Ascending aorta (tissue), 2 donors: Measurements from ENCODE around the gene AAMP. TPM values are rescaled to one million over a fixed set of nuclear protein-coding genes. Genes with fewer than 3 reads are reported as not detected.
A peak's percentile ranks its signal among the peaks of the same experiment; 100 is the strongest.
"Not testable (repeated sequence)": the region's sequence is repeated elsewhere in the genome, so short reads cannot be mapped to it uniquely, and the experiment has no call there.

Experiments
- DNase-seq, 2 donors: peaks; one replicate each; pipeline ENCODE4 v3.0.0-alpha.2; 2019; ENCODE audit warnings: low spot score in 2 of 2
- H3K27ac ChIP-seq, 2 donors: fragments of 200-600 bp; sonication (generic); one replicate each; pipeline ENCODE4 v1.5.1; 2016 to 2017; ENCODE audit warnings: mild to moderate bottlenecking in 1 of 2
- H3K27me3 ChIP-seq: fragments of 200-600 bp; sonication (generic); one replicate; pipeline ENCODE4 v1.5.1; 2017
- H3K36me3 ChIP-seq, 2 donors: fragments of 200-600 bp; sonication (generic); one replicate each; pipeline ENCODE4 v1.5.1; 2016
- H3K4me1 ChIP-seq, 2 donors: fragments of 200-600 bp; sonication (generic); one replicate each; pipeline ENCODE4 v1.5.1; 2016 to 2017; ENCODE audit warnings: mild to moderate bottlenecking in 1 of 2
- H3K4me3 ChIP-seq, 2 donors: fragments of 200-600 bp; sonication (generic); one replicate each; pipeline ENCODE4 v1.5.1; 2016 to 2017; ENCODE audit warnings: mild to moderate bottlenecking in 1 of 2
- H3K9me3 ChIP-seq, 2 donors: fragments of 200-600 bp; sonication (generic); one replicate each; pipeline ENCODE4 v1.5.1; 2016
- CTCF ChIP-seq, 3 experiments: fragments of 200-600 bp in 2 of 3; fragments of 450-650 bp in 1 of 3; sonication (generic) in 2 of 3; IDR thresholded peaks; one replicate each; pipeline ENCODE4 v1.5.1; 2016 to 2019; ENCODE audit warnings: antibody characterized with exemption in 3 of 3, mild to moderate bottlenecking in 1 of 3, moderate library complexity in 1 of 3
- intact Hi-C: fragments of 100-400 bp; cut with DNase I; formaldehyde crosslinking; loops from one replicate; pipeline ENCODE4 v1.15.1; 2023
- total RNA-seq: library from RNA; depleted of rRNA; stranded (reverse); fragments of >200 nt; gene quantifications from one replicate; pipeline ENCODE4 v1.1.0, GENCODE V29; 2016

The AAMP gene
- total RNA-seq, 1 donor from 2014 or later, result 73.7 TPM

- H3K9me3 ChIP-seq, result no peaks in the 10 kb centered on the region
- peaks cover 59 to 61% of the 10 kb centered on the region in 2 donors for H3K36me3 ChIP-seq
- intact Hi-C loops, result loop anchor here (5.0 kb wide), 3 partner anchors 57 to 293 kb away; partner anchors contain the start of genes ARPC2, CNOT9 and USP37
- no peaks in the 10 kb centered on the region for H3K27me3 ChIP-seq
- H3K4me3 ChIP-seq, result no peak overlapping the region
- H3K27ac ChIP-seq, result peak overlapping the region; percentile 74 to 80
- DNase-seq, result no peak
- TF ChIP-seq CTCF (IDR thresholded peaks at IDR 0.05), result no peak
- H3K4me1 ChIP-seq, result peaks cover 12 to 31% of the 10 kb centered on the region in 2 donors
Measured at GRCh38 chr2:218274586-218274985, 4.6 kb upstream of the AAMP start.

DNA sequence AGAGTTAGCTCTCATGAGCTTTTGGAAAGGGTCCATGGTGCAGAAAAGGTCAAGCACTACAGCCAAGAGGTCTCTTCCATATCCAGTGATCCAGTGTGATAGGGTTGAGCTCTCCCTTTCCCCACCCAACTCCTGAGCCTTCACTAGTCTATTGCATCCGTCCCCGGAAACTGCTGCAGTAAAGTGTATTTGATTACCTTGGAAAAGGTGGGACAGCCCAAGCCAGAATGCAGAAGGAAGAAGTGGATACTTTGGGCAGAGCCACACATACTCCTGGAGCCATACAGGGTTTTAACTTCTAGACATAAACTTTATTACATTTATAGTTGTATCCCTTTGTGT lies 3.9 kb upstream of the AAMP start:
- TF ChIP-seq CTCF (IDR thresholded peaks at IDR 0.05), result no peak
- H3K36me3 ChIP-seq, result peaks cover 51 to 54% of the 10 kb centered on the region in 2 donors

GRCh38 chr2:218273214-218273907 lies 3.4 kb upstream of the AAMP start:
- intact Hi-C loops, result loop anchor here (5.0 kb wide), 3 partner anchors 56 to 294 kb away; partner anchors contain the start of genes ARPC2, CNOT9 and USP37
- peaks cover 46 to 49% of the 10 kb centered on the region in 2 donors for H3K36me3 ChIP-seq
- H3K4me3 ChIP-seq, result not testable (repeated sequence)

More for the DNA sequence above, 3.9 kb upstream of the AAMP start:
- DNase-seq, result no peak
- peaks cover 12 to 30% of the 10 kb centered on the region in 2 donors for H3K4me1 ChIP-seq
- H3K27ac ChIP-seq, result peak overlapping the region; percentile 74 to 80
- H3K4me3 ChIP-seq, result no peak overlapping the region
- intact Hi-C loops, result loop anchor here (5.0 kb wide), 3 partner anchors 57 to 293 kb away; partner anchors contain the start of genes ARPC2, CNOT9 and USP37
- H3K27me3 ChIP-seq, result no peaks in the 10 kb centered on the region
- H3K9me3 ChIP-seq, result no peaks in the 10 kb centered on the region

GRCh38 chr2:218272531-218273212 lies 2.7 kb upstream of the AAMP start:
- Histone ChIP-seq H3K4me3 (peak overlapping the region in 1 of 2 donors; percentile 85), H3K4me1 (peaks cover 12 to 32% of the 10 kb centered on the region in 2 donors), H3K27ac (peak overlapping the region; percentile 74 to 80), H3K9me3 (no peaks in the 10 kb centered on the region), H3K36me3 (peaks cover 40 to 43% of the 10 kb centered on the region in 2 donors), H3K27me3 (no peaks in the 10 kb centered on the region)
- DNase-seq, result peak; percentile 86 to 98
- TF ChIP-seq CTCF (IDR thresholded peaks at IDR 0.05), result peak; percentile 91 to 96 (median 92)
- intact Hi-C loops, result loop anchor here (1.0 to 5.0 kb wide), 7 partner anchors 10 to 295 kb away; partner anchors contain the start of genes ARPC2, CATIP, CNOT9 and USP37

More at GRCh38 chr2:218273214-218273907, 3.4 kb upstream of the AAMP start:
- H3K4me1 ChIP-seq, result peaks cover 12 to 31% of the 10 kb centered on the region in 2 donors
- H3K27me3 ChIP-seq, H3K9me3 ChIP-seq, DNase-seq: not testable (repeated sequence)
- H3K27ac ChIP-seq, result peak overlapping the region; percentile 74 to 80

DNA sequence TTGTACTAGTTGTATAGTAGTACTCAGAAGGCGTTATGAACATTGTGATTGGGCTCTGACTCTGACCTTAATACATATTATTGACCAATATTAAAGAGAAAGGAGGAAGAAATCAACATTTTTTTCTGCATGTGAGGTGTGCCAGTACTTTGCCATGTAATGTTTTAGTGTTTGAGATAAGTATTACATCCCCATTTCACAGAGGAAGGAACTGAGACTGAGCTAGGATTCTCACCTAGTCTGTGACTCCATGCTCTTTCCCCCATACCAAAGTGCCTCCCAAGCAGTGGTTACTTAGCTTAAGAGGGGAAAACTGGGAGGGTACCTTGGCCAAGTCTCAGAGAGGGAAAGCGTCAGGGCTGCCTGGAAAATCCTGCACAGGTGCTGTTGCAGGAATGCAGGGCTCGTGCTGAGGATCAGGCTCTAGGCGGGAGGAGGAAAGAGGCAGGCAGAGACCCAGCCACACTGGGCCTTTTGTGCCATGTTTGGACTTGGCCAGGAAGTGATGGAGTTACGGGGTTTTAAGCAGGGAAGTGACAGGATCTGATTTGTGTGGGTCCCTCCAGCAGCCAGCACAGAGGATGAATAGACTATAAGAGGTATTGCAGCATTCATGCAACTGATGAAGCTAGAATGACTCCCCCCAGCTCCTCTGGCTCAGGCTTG lies 2.1 kb upstream of the AAMP start:
- no peak for DNase-seq
- Histone ChIP-seq H3K4me3 (peak overlapping the region in 1 of 2 donors; percentile 85), H3K9me3 (no peaks in the 10 kb centered on the region), H3K36me3 (peaks cover 40 to 43% of the 10 kb centered on the region in 2 donors), H3K4me1 (peaks cover 12 to 35% of the 10 kb centered on the region in 2 donors), H3K27me3 (no peaks in the 10 kb centered on the region), H3K27ac (peak overlapping the region; percentile 74 to 80)
- TF ChIP-seq CTCF (IDR thresholded peaks at IDR 0.05), result no peak
- intact Hi-C loops, result loop anchor here (1.0 to 5.0 kb wide), 8 partner anchors 10 to 295 kb away; partner anchors contain the start of genes ARPC2, CATIP, CNOT9 and USP37
